ENCODE measurements around the gene TMCO6.

DNA sequence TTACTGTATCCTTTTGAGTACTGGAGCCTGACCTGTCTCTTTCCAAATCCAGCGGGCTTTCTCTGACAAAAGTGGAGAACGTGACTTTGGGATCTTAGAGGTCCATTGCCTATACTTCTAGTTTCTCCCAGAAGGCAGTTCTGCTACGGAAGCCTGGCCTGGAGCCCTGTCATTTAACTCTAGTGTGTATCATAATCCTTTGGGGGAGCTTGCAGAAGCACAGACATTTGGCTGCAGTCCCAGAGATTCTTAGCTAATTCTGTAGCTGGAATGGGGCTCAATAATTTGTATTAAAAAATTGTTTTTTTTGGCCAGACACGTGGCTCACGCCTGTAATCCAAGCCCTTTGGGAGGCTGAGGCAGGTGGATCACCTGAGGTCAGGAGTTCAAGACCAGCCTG lies 55.0 kb downstream of the TMCO6 start:
- TF ChIP-seq ZNF155 (tag by site-specific recombination; IDR thresholded peaks at IDR 0.05) (no peak), SP3 (tag by site-specific recombination; IDR thresholded peaks at IDR 0.05) (no peak), BCL11A (tag by site-specific recombination; IDR thresholded peaks at IDR 0.05; ENCODE audit: low read depth) (no peak), YY1 (tag by site-specific recombination; IDR thresholded peaks at IDR 0.05) (no peak), OSR2 (tag by site-specific recombination; IDR thresholded peaks at IDR 0.05) (no peak), SALL2 (tag by site-specific recombination; IDR thresholded peaks at IDR 0.05; ENCODE audit: borderline replicate concordance) (no peak), ZNF19 (tag by site-specific recombination; IDR thresholded peaks at IDR 0.05; ENCODE audit: low read depth) (no peak), ZNF561 (tag by site-specific recombination; IDR thresholded peaks at IDR 0.05; ENCODE audit: borderline replicate concordance) (no peak), MEIS1 (CRISPR knock-in tag; IDR thresholded peaks at IDR 0.05; ENCODE audit: borderline replicate concordance) (no peak), ZNF830 (tag by site-specific recombination; IDR thresholded peaks at IDR 0.05; ENCODE audit: low read depth) (no peak), ZNF777 (tag by site-specific recombination; IDR thresholded peaks at IDR 0.05; ENCODE audit: borderline replicate concordance) (no peak)
- TF ChIP-seq, protein P1, sequence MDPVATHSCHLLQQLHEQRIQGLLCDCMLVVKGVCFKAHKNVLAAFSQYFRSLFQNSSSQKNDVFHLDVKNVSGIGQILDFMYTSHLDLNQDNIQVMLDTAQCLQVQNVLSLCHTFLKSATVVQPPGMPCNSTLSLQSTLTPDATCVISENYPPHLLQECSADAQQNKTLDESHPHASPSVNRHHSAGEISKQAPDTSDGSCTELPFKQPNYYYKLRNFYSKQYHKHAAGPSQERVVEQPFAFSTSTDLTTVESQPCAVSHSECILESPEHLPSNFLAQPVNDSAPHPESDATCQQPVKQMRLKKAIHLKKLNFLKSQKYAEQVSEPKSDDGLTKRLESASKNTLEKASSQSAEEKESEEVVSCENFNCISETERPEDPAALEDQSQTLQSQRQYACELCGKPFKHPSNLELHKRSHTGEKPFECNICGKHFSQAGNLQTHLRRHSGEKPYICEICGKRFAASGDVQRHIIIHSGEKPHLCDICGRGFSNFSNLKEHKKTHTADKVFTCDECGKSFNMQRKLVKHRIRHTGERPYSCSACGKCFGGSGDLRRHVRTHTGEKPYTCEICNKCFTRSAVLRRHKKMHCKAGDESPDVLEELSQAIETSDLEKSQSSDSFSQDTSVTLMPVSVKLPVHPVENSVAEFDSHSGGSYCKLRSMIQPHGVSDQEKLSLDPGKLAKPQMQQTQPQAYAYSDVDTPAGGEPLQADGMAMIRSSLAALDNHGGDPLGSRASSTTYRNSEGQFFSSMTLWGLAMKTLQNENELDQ (tag by site-specific recombination; IDR thresholded peaks at IDR 0.05; ENCODE audit: low read depth), result no peak
- TF ChIP-seq, protein P2, sequence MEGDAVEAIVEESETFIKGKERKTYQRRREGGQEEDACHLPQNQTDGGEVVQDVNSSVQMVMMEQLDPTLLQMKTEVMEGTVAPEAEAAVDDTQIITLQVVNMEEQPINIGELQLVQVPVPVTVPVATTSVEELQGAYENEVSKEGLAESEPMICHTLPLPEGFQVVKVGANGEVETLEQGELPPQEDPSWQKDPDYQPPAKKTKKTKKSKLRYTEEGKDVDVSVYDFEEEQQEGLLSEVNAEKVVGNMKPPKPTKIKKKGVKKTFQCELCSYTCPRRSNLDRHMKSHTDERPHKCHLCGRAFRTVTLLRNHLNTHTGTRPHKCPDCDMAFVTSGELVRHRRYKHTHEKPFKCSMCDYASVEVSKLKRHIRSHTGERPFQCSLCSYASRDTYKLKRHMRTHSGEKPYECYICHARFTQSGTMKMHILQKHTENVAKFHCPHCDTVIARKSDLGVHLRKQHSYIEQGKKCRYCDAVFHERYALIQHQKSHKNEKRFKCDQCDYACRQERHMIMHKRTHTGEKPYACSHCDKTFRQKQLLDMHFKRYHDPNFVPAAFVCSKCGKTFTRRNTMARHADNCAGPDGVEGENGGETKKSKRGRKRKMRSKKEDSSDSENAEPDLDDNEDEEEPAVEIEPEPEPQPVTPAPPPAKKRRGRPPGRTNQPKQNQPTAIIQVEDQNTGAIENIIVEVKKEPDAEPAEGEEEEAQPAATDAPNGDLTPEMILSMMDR (tag by site-specific recombination; IDR thresholded peaks at IDR 0.05), result no peak
- TF ChIP-seq, protein P3, sequence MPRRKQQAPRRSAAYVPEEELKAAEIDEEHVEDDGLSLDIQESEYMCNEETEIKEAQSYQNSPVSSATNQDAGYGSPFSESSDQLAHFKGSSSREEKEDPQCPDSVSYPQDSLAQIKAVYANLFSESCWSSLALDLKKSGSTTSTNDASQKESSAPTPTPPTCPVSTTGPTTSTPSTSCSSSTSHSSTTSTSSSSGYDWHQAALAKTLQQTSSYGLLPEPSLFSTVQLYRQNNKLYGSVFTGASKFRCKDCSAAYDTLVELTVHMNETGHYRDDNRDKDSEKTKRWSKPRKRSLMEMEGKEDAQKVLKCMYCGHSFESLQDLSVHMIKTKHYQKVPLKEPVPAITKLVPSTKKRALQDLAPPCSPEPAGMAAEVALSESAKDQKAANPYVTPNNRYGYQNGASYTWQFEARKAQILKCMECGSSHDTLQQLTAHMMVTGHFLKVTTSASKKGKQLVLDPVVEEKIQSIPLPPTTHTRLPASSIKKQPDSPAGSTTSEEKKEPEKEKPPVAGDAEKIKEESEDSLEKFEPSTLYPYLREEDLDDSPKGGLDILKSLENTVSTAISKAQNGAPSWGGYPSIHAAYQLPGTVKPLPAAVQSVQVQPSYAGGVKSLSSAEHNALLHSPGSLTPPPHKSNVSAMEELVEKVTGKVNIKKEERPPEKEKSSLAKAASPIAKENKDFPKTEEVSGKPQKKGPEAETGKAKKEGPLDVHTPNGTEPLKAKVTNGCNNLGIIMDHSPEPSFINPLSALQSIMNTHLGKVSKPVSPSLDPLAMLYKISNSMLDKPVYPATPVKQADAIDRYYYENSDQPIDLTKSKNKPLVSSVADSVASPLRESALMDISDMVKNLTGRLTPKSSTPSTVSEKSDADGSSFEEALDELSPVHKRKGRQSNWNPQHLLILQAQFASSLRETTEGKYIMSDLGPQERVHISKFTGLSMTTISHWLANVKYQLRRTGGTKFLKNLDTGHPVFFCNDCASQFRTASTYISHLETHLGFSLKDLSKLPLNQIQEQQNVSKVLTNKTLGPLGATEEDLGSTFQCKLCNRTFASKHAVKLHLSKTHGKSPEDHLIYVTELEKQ (tag by site-specific recombination; IDR thresholded peaks at IDR 0.05; ENCODE audit: borderline replicate concordance), result no peak

Data from HEK293 (cell line).